Tibial nerve (tissue), 4 donors: Measurements from ENCODE around the gene LSR. TPM values are rescaled to one million over a fixed set of nuclear protein-coding genes. Genes with fewer than 3 reads are reported as not detected.

Source experiments
- DNase-seq, 2 donors: peaks; one replicate each; pipeline ENCODE4 v3.0.0-alpha.2; 2019; ENCODE audit warnings: low spot score in 2 of 2
- H3K27ac ChIP-seq, 4 donors: fragments of 200-600 bp; sonication (generic) in 3 of 4; one replicate each; pipeline ENCODE4 v1.5.1; 2017 to 2019; ENCODE audit warnings: mild to moderate bottlenecking in 1 of 4
- H3K27me3 ChIP-seq, 2 donors: fragments of 200-600 bp; sonication (generic) in 1 of 2; one replicate each; pipeline versions ENCODE4 v1.5.1 to v1.6.0; 2017 to 2019
- H3K36me3 ChIP-seq, 3 donors: fragments of 200-600 bp; sonication (generic); one replicate each; pipeline ENCODE4 v1.5.1; 2018 to 2019
- H3K4me1 ChIP-seq, 4 donors: fragments of 200-600 bp; sonication (generic) in 3 of 4; one replicate each; pipeline ENCODE4 v1.5.1; 2017 to 2019
- H3K4me3 ChIP-seq, 4 donors: fragments of 200-600 bp; sonication (generic) in 3 of 4; one replicate each; pipeline ENCODE4 v1.5.1; 2017 to 2019; ENCODE audit warnings: mild to moderate bottlenecking in 1 of 4, moderate library complexity in 1 of 4
- H3K9me3 ChIP-seq, 4 donors: fragments of 200-600 bp; sonication (generic) in 3 of 4; one replicate each; pipeline ENCODE4 v1.5.1; 2017 to 2019
- EP300 ChIP-seq, 2 donors: sonication (generic); formaldehyde crosslinking; IDR thresholded peaks; one replicate each; pipeline ENCODE4 v1.6.1; 2017; ENCODE audit warnings: antibody characterized with exemption in 2 of 2, mild to moderate bottlenecking in 1 of 2
- POLR2A ChIP-seq, 2 donors: fragments of 450-650 bp; IDR thresholded peaks; one replicate each; pipeline ENCODE4 v1.6.1; 2017; ENCODE audit warnings: antibody characterized with exemption in 2 of 2, mild to moderate bottlenecking in 2 of 2, moderate library complexity in 2 of 2
- WGBS, 2 donors: methylation state at CpG; one replicate each; pipeline ENCODE4 v1.1.5; 2018; 5-methylcytosine and 5-hydroxymethylcytosine counted together
- total RNA-seq, 4 donors: library from RNA; depleted of rRNA; stranded (reverse); fragments of >200 nt; gene quantifications; one replicate each; pipeline ENCODE4 v1.1.0, GENCODE V29; 2016
- TF ChIP-seq, protein P1 (sequence below), 5 experiments: fragments of 200-600 bp in 3 of 5; fragments of 450-650 bp in 2 of 5; sonication (generic) in 3 of 5; IDR thresholded peaks; one replicate each; pipeline ENCODE4 v1.5.1; 2016 to 2019; ENCODE audit warnings: antibody characterized with exemption in 5 of 5, mild to moderate bottlenecking in 3 of 5, moderate library complexity in 2 of 5

LSR gene
- total RNA-seq, 4 donors from 2014 or later = 3.1 to 34.9 (median 19.1) TPM

DNA sequence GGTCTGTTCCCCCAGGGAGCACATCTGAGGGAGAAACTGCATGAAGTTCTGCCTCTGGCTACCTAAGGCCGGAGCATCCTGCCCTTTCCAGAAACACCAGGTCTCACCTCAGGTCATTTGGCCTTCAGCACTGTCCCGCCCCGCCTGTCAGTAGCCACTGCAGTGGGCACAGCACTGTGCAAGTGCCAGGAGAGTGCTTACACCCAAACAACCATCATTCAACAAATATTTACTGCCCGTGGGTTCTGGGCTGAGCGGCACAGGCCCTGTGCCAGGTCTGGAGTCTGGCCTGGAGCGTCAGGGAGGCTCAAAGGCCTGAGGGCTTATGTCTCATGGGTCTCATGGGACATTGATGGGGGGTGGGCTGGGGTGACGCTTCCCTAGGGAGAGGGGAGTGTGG is 22.7 kb downstream of the LSR start:
- H3K36me3 ChIP-seq = peaks cover 0 to 66% (median 6%) of the 10 kb centered on the region in 3 donors

DNA sequence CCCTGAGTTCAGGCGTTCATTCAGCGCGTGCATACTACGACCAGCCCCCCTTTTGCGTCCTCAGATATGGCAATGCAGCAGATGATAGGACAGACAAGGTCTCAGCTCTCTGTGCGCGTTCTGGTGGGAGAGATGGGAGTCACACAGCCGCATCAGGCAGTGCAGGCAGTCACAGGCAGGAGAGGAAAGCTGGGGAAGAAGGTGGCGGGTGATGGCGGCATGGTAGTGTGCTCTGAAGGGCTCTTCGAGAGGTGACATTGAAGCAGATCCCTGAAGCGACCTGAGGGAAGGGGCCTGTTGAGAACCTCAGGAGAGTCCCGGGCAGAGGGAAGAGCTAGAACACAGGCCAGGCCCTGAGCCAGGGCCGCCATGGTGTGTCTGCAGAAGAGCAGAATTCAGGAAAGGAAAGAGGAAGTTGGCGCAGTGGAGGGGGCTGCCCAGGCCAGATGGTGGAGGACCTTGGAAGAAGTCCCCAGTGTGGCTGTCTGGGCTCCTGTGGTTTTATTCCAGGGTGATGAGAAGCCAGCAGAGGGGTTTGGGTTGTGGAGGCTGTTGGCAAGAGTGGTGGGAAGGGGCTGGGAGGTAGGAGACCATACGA is 23.4 kb downstream of the LSR start:
- Histone ChIP-seq H3K27ac (peak overlapping the region in 1 of 4 donors; percentile 54), H3K27me3 (no peaks in the 10 kb centered on the region), H3K9me3 (no peaks in the 10 kb centered on the region), H3K4me1 (peaks cover 0 to 60% (median 6%) of the 10 kb centered on the region in 4 donors), H3K4me3 (no peak overlapping the region), H3K36me3 (peaks cover 0 to 72% (median 9%) of the 10 kb centered on the region in 3 donors)
- TF ChIP-seq EP300 (IDR thresholded peaks at IDR 0.05) (no peak), POLR2A (IDR thresholded peaks at IDR 0.05) (no peak)
- TF ChIP-seq, protein P1, sequence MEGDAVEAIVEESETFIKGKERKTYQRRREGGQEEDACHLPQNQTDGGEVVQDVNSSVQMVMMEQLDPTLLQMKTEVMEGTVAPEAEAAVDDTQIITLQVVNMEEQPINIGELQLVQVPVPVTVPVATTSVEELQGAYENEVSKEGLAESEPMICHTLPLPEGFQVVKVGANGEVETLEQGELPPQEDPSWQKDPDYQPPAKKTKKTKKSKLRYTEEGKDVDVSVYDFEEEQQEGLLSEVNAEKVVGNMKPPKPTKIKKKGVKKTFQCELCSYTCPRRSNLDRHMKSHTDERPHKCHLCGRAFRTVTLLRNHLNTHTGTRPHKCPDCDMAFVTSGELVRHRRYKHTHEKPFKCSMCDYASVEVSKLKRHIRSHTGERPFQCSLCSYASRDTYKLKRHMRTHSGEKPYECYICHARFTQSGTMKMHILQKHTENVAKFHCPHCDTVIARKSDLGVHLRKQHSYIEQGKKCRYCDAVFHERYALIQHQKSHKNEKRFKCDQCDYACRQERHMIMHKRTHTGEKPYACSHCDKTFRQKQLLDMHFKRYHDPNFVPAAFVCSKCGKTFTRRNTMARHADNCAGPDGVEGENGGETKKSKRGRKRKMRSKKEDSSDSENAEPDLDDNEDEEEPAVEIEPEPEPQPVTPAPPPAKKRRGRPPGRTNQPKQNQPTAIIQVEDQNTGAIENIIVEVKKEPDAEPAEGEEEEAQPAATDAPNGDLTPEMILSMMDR (IDR thresholded peaks at IDR 0.05) = no peak
- WGBS, 2 donors = 83 to 85% methylated on average over 16 of the region's 16 CpGs
- no peak for DNase-seq

More for the DNA sequence above, 22.7 kb downstream of the LSR start:
- DNase-seq = no peak
- no peak overlapping the region for H3K27ac ChIP-seq
- H3K27me3 ChIP-seq = no peaks in the 10 kb centered on the region
- no peak overlapping the region for H3K4me3 ChIP-seq
- H3K9me3 ChIP-seq = no peaks in the 10 kb centered on the region
- TF ChIP-seq POLR2A (IDR thresholded peaks at IDR 0.05) (no peak), EP300 (IDR thresholded peaks at IDR 0.05) (no peak)
- TF ChIP-seq, protein P1 (IDR thresholded peaks at IDR 0.05) = no peak
- WGBS, 2 donors = 68 to 72% methylated on average over 7 of the region's 7 CpGs
- peaks cover 0 to 63% (median 7%) of the 10 kb centered on the region in 4 donors for H3K4me1 ChIP-seq

DNA sequence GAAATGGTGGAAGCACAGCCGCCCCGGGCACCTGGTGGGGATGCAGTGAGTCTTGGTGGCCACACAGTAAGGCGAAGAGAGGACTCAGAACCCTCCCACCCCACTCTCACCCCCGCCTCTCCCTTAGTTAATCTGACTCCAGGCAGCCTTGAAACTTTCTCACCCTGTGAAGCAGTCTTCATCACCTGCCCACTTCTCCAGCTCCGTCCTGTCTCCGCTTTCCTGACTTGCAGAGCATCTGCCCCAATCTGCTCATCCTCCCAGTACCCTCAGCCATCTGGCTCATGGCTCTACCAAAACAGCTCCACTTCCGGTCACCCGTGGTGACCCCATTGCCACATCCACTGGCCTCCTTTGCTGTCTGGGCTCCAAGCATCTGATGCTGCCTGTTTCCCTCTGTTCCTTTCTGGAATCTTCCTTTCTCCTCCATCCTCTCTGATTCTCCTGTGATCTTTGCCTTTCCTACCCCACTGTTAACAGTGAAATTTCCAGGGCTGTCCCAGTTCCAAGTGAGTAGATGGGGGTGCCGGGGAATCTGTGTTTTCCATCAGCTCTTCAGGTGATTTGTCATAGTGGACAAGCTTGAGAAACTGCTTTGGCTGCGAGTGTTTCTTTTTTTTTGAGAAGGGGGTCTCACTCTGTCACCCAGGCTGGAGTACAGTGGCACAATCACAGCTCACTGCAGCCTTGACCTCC is 24.3 kb downstream of the LSR start:
- H3K9me3 ChIP-seq = no peaks in the 10 kb centered on the region
- peaks cover 0 to 61% (median 6%) of the 10 kb centered on the region in 4 donors for H3K4me1 ChIP-seq
- TF ChIP-seq, protein P1 (IDR thresholded peaks at IDR 0.05) = no peak
- peak in 1 of 2 donors; percentile 40 for TF ChIP-seq EP300 (IDR thresholded peaks at IDR 0.05)
- no peak for TF ChIP-seq POLR2A (IDR thresholded peaks at IDR 0.05)
- peak in 1 of 2 donors; percentile 33 for DNase-seq
- H3K27me3 ChIP-seq = no peaks in the 10 kb centered on the region
- H3K36me3 ChIP-seq = peaks cover 0 to 81% (median 13%) of the 10 kb centered on the region in 3 donors
- H3K4me3 ChIP-seq = no peak overlapping the region
- 76% methylated on average over 10 of the region's 10 CpGs for WGBS, 2 donors
- H3K27ac ChIP-seq = peak overlapping the region in 1 of 4 donors; percentile 54

DNA sequence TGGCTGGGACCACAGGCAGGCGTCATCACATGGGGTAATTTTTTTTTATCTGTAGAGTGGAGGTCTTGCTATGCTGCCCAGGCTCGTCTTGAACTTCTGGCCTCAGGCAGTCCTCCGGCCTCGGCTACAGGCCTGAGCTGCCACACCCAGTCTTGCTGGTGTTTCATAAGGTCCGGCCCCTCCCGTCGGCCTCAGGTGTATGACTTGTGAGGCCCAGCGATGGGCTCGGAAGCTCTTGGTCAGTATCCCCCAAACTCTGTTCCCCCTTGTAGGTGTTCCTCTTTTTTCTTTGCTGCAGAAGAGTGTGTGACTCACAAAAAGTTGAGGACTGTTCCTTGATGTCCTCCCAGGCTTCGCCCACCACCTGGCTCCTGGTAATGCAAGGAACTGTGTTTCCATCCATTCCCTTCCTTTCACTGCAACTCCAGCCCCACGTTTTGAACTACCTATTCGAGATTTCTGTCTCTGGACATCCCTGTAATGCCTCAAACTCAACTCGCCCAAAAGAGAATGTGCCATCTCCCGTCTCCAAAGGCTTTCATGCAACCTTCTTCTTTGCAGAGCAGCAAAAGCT is 25.0 kb downstream of the LSR start:
- TF ChIP-seq EP300 (IDR thresholded peaks at IDR 0.05) (no peak), POLR2A (IDR thresholded peaks at IDR 0.05) (no peak)
- TF ChIP-seq, protein P1 (IDR thresholded peaks at IDR 0.05) = no peak
- 72 to 83% methylated on average over 14 of the region's 14 CpGs for WGBS, 2 donors
- Histone ChIP-seq H3K27ac (peak overlapping the region in 1 of 4 donors; percentile 54), H3K4me1 (peaks cover 0 to 61% (median 6%) of the 10 kb centered on the region in 4 donors), H3K27me3 (no peaks in the 10 kb centered on the region), H3K9me3 (no peaks in the 10 kb centered on the region), H3K36me3 (peaks cover 0 to 88% (median 13%) of the 10 kb centered on the region in 3 donors), H3K4me3 (no peak overlapping the region)
- DNase-seq = no peak

DNA sequence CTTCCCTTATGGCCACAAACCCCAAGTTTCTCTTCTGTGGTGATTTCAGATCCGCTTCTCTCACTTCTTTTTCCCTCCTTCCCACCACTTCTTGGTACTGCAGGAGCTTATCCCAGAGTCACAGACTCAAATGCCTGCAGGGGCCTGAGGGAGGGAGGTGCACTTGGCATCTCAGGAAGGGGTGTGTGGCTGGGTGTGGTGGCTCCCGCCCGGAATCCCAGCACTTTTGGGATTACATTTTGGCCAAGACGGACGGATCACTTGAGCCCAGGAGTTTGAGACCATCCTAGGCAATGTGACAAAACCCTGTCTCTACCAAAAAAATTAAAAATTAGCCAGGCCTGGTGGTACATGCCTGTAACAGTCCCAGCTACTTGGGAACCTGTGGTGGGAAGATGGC is 25.5 kb downstream of the LSR start:
- no peaks in the 10 kb centered on the region for H3K9me3 ChIP-seq
- H3K36me3 ChIP-seq = peaks cover 0 to 93% (median 13%) of the 10 kb centered on the region in 3 donors
- DNase-seq = no peak
- 75 to 76% methylated on average over 5 of the region's 5 CpGs for WGBS, 2 donors
- no peaks in the 10 kb centered on the region for H3K27me3 ChIP-seq
- TF ChIP-seq, protein P1 (IDR thresholded peaks at IDR 0.05) = no peak
- TF ChIP-seq EP300 (IDR thresholded peaks at IDR 0.05) (no peak), POLR2A (IDR thresholded peaks at IDR 0.05) (no peak)
- no peak overlapping the region for H3K4me3 ChIP-seq
- H3K4me1 ChIP-seq = peaks cover 0 to 65% (median 6%) of the 10 kb centered on the region in 4 donors
- peak overlapping the region in 1 of 4 donors; percentile 54 for H3K27ac ChIP-seq
